Measurements from ENCODE around the gene GRAMD1B. TPM values are rescaled to one million over a fixed set of nuclear protein-coding genes. Genes with fewer than 3 reads are reported as not detected.

Gene GRAMD1B
- total RNA-seq, 5 donors from 2014 or later (not counting 1 experiment from before 2014, with no cell fraction given) = 8.6 to 15.6 (median 10.5) TPM

- peaks cover 0 to 6% of the 10 kb centered on the region in 2 donors for H3K36me3 ChIP-seq (ENCODE audit: control insufficient read depth in 2 of 2, extremely low read depth in 1 of 2, insufficient read depth in 1 of 2, low read length in 1 of 2)
- H3K27ac Mint-ChIP-seq = no peak overlapping the region
- ATAC-seq (replicated peaks in 1 of 4) (no peak), DNase-seq (no peak)
- H3K9me3 Mint-ChIP-seq = no peaks in the 10 kb centered on the region
- ChIA-PET POLR2A (interaction anchor here in 1 of 2 donors (0.6 kb wide), 1 partner anchor 1373 kb away, joined by 4 read pairs; no protein-coding TSS in a partner anchor), CTCF (interaction anchor here in 1 of 2 donors (0.6 kb wide), 1 partner anchor 126 kb away, joined by 4 read pairs; no protein-coding TSS in a partner anchor)
- H3K27ac ChIP-seq (ENCODE audit: low read length) = no peak overlapping the region
- no peaks in the 10 kb centered on the region for H3K4me1 Mint-ChIP-seq
- H3K27me3 Mint-ChIP-seq = no peaks in the 10 kb centered on the region
- no peak overlapping the region for H3K4me3 Mint-ChIP-seq
- no peaks in the 10 kb centered on the region for H3K27me3 ChIP-seq (replicated peaks in 1 of 2; ENCODE audit: control insufficient read depth in 2 of 2, extremely low read depth in 1 of 2, insufficient read depth in 2 of 2, low read length in 1 of 2)
- no peaks in the 10 kb centered on the region for H3K9me3 ChIP-seq
- peaks cover 7% of the 10 kb centered on the region for H3K36me3 Mint-ChIP-seq
- H3K4me1 ChIP-seq (ENCODE audit: control insufficient read depth in 1 of 2, extremely low read depth in 1 of 2, insufficient read depth in 2 of 2, low read length in 2 of 2) = no peaks in the 10 kb centered on the region
- H3K4me3 ChIP-seq (ENCODE audit: control insufficient read depth in 1 of 2, extremely low read depth in 1 of 2, low read length in 1 of 2) = no peak overlapping the region
- WGBS (ENCODE audit: insufficient coverage) = 97% methylated on average over 4 of the region's 6 CpGs
Observed at GRCh38 chr11:123587559-123587958, 157.5 kb downstream of the GRAMD1B start.

- H3K9me3 Mint-ChIP-seq = no peaks in the 10 kb centered on the region
- ChIA-PET POLR2A (no interaction called here), CTCF (interaction anchor here in 1 of 2 donors (0.6 kb wide), 1 partner anchor 126 kb away, joined by 4 read pairs; no protein-coding TSS in a partner anchor)
- no peak overlapping the region for H3K4me3 ChIP-seq (ENCODE audit: control insufficient read depth in 1 of 2, extremely low read depth in 1 of 2, low read length in 1 of 2)
- DNase-seq (no peak), ATAC-seq (replicated peaks in 1 of 4) (no peak)
- no peaks in the 10 kb centered on the region for H3K27me3 ChIP-seq (replicated peaks in 1 of 2; ENCODE audit: control insufficient read depth in 2 of 2, extremely low read depth in 1 of 2, insufficient read depth in 2 of 2, low read length in 1 of 2)
- H3K4me1 Mint-ChIP-seq = no peaks in the 10 kb centered on the region
- H3K27ac Mint-ChIP-seq = no peak overlapping the region
- H3K27ac ChIP-seq (ENCODE audit: low read length) = no peak overlapping the region
- H3K27me3 Mint-ChIP-seq = no peaks in the 10 kb centered on the region
- H3K9me3 ChIP-seq = no peaks in the 10 kb centered on the region
- WGBS (ENCODE audit: insufficient coverage) = 95% methylated on average over 7 of the region's 14 CpGs
- no peaks in the 10 kb centered on the region for H3K4me1 ChIP-seq (ENCODE audit: control insufficient read depth in 1 of 2, extremely low read depth in 1 of 2, insufficient read depth in 2 of 2, low read length in 2 of 2)
- peaks cover 0 to 6% of the 10 kb centered on the region in 2 donors for H3K36me3 ChIP-seq (ENCODE audit: control insufficient read depth in 2 of 2, extremely low read depth in 1 of 2, insufficient read depth in 1 of 2, low read length in 1 of 2)
- H3K4me3 Mint-ChIP-seq = no peak overlapping the region
- H3K36me3 Mint-ChIP-seq = peaks cover 8% of the 10 kb centered on the region
Observed at GRCh38 chr11:123588117-123588863, 158.2 kb downstream of the GRAMD1B start.

GRCh38 chr11:123588864-123589262, 158.8 kb downstream of the GRAMD1B start:
- DNase-seq (no peak), ATAC-seq (replicated peaks in 1 of 4) (no peak)
- CTCF ChIA-PET = no interaction called here
- Histone ChIP-seq H3K9me3 (no peaks in the 10 kb centered on the region), H3K4me1 (ENCODE audit: control insufficient read depth in 1 of 2, extremely low read depth in 1 of 2, insufficient read depth in 2 of 2, low read length in 2 of 2) (no peaks in the 10 kb centered on the region), H3K27ac (ENCODE audit: low read length) (no peak overlapping the region), H3K27me3 (replicated peaks in 1 of 2; ENCODE audit: control insufficient read depth in 2 of 2, extremely low read depth in 1 of 2, insufficient read depth in 2 of 2, low read length in 1 of 2) (no peaks in the 10 kb centered on the region), H3K36me3 (ENCODE audit: control insufficient read depth in 2 of 2, extremely low read depth in 1 of 2, insufficient read depth in 1 of 2, low read length in 1 of 2) (peaks cover 0 to 8% of the 10 kb centered on the region in 2 donors), H3K4me3 (ENCODE audit: control insufficient read depth in 1 of 2, extremely low read depth in 1 of 2, low read length in 1 of 2) (no peak overlapping the region)
- peaks cover 12% of the 10 kb centered on the region for H3K36me3 Mint-ChIP-seq
- WGBS (ENCODE audit: insufficient coverage) = 98% methylated on average over 4 of the region's 5 CpGs
- no peaks in the 10 kb centered on the region for H3K27me3 Mint-ChIP-seq
- POLR2A ChIA-PET = no interaction called here
- H3K4me1 Mint-ChIP-seq = no peaks in the 10 kb centered on the region
- H3K27ac Mint-ChIP-seq = no peak overlapping the region
- H3K4me3 Mint-ChIP-seq = no peak overlapping the region
- no peaks in the 10 kb centered on the region for H3K9me3 Mint-ChIP-seq

- Mint-ChIP-seq H3K27ac (no peak overlapping the region), H3K4me3 (no peak overlapping the region), H3K27me3 (no peaks in the 10 kb centered on the region), H3K36me3 (peaks cover 18% of the 10 kb centered on the region), H3K9me3 (no peaks in the 10 kb centered on the region), H3K4me1 (no peaks in the 10 kb centered on the region)
- Histone ChIP-seq H3K27ac (ENCODE audit: low read length) (no peak overlapping the region), H3K4me3 (ENCODE audit: control insufficient read depth in 1 of 2, extremely low read depth in 1 of 2, low read length in 1 of 2) (no peak overlapping the region), H3K36me3 (ENCODE audit: control insufficient read depth in 2 of 2, extremely low read depth in 1 of 2, insufficient read depth in 1 of 2, low read length in 1 of 2) (peaks cover 0 to 15% of the 10 kb centered on the region in 2 donors), H3K27me3 (replicated peaks in 1 of 2; ENCODE audit: control insufficient read depth in 2 of 2, extremely low read depth in 1 of 2, insufficient read depth in 2 of 2, low read length in 1 of 2) (no peaks in the 10 kb centered on the region), H3K4me1 (ENCODE audit: control insufficient read depth in 1 of 2, extremely low read depth in 1 of 2, insufficient read depth in 2 of 2, low read length in 2 of 2) (no peaks in the 10 kb centered on the region), H3K9me3 (no peaks in the 10 kb centered on the region)
- no peak for DNase-seq
- 81% methylated on average over 6 of the region's 11 CpGs for WGBS (ENCODE audit: insufficient coverage)
- CTCF ChIA-PET = no interaction called here
- no peak for ATAC-seq (replicated peaks in 1 of 4)
- POLR2A ChIA-PET = no interaction called here
Observed at GRCh38 chr11:123590296-123590912, 160.3 kb downstream of the GRAMD1B start.

GRCh38 chr11:123593570-123593969, 163.5 kb downstream of the GRAMD1B start:
- H3K4me3 Mint-ChIP-seq = no peak overlapping the region
- no peak for ATAC-seq (replicated peaks in 1 of 4)
- peaks cover 32% of the 10 kb centered on the region for H3K36me3 Mint-ChIP-seq
- ChIA-PET POLR2A (no interaction called here), CTCF (no interaction called here)
- H3K27me3 Mint-ChIP-seq = no peaks in the 10 kb centered on the region
- Histone ChIP-seq H3K4me3 (ENCODE audit: control insufficient read depth in 1 of 2, extremely low read depth in 1 of 2, low read length in 1 of 2) (no peak overlapping the region), H3K9me3 (no peaks in the 10 kb centered on the region), H3K36me3 (ENCODE audit: control insufficient read depth in 2 of 2, extremely low read depth in 1 of 2, insufficient read depth in 1 of 2, low read length in 1 of 2) (peaks cover 3 to 20% of the 10 kb centered on the region in 2 donors), H3K4me1 (ENCODE audit: control insufficient read depth in 1 of 2, extremely low read depth in 1 of 2, insufficient read depth in 2 of 2, low read length in 2 of 2) (no peaks in the 10 kb centered on the region), H3K27me3 (replicated peaks in 1 of 2; ENCODE audit: control insufficient read depth in 2 of 2, extremely low read depth in 1 of 2, insufficient read depth in 2 of 2, low read length in 1 of 2) (no peaks in the 10 kb centered on the region), H3K27ac (ENCODE audit: low read length) (no peak overlapping the region)
- no peak for DNase-seq
- no peaks in the 10 kb centered on the region for H3K4me1 Mint-ChIP-seq
- WGBS (ENCODE audit: insufficient coverage) = 100% methylated on average over 2 of the region's 6 CpGs
- H3K9me3 Mint-ChIP-seq = no peaks in the 10 kb centered on the region
- H3K27ac Mint-ChIP-seq = no peak overlapping the region

- DNase-seq = no peak
- Mint-ChIP-seq H3K36me3 (peaks cover 32% of the 10 kb centered on the region), H3K4me3 (no peak overlapping the region), H3K27ac (no peak overlapping the region), H3K27me3 (no peaks in the 10 kb centered on the region), H3K9me3 (no peaks in the 10 kb centered on the region), H3K4me1 (no peaks in the 10 kb centered on the region)
- Histone ChIP-seq H3K4me3 (ENCODE audit: control insufficient read depth in 1 of 2, extremely low read depth in 1 of 2, low read length in 1 of 2) (no peak overlapping the region), H3K27me3 (replicated peaks in 1 of 2; ENCODE audit: control insufficient read depth in 2 of 2, extremely low read depth in 1 of 2, insufficient read depth in 2 of 2, low read length in 1 of 2) (no peaks in the 10 kb centered on the region), H3K27ac (ENCODE audit: low read length) (no peak overlapping the region), H3K36me3 (ENCODE audit: control insufficient read depth in 2 of 2, extremely low read depth in 1 of 2, insufficient read depth in 1 of 2, low read length in 1 of 2) (peaks cover 6 to 20% of the 10 kb centered on the region in 2 donors), H3K9me3 (no peaks in the 10 kb centered on the region), H3K4me1 (ENCODE audit: control insufficient read depth in 1 of 2, extremely low read depth in 1 of 2, insufficient read depth in 2 of 2, low read length in 2 of 2) (no peaks in the 10 kb centered on the region)
- ChIA-PET CTCF (no interaction called here), POLR2A (no interaction called here)
- no peak for ATAC-seq (replicated peaks in 1 of 4)
- 96% methylated on average over 5 of the region's 8 CpGs for WGBS (ENCODE audit: insufficient coverage)
Observed at GRCh38 chr11:123594188-123594901, 164.3 kb downstream of the GRAMD1B start.

Measured in T-cell (primary cell).